H9 (cell line): ENCODE results near the gene PAOX. TPM values are rescaled to one million over a fixed set of nuclear protein-coding genes. Genes with fewer than 3 reads are reported as not detected.

Experiments used
- DNase-seq: peaks from one replicate; pipeline ENCODE4 v3.0.0-alpha.2; 2017
- H2AFZ ChIP-seq: one replicate; pipeline ENCODE4 v1.6.1; 2013; ENCODE audit warnings: mild to moderate bottlenecking, low read length, control low read depth, moderate library complexity
- H2AK5ac ChIP-seq: 2 replicates; pipeline ENCODE4 v1.6.1; 2013; ENCODE audit warnings: low read length, control low read depth, mixed read lengths; ENCODE audit not compliant: insufficient read length
- H2BK120ac ChIP-seq: one replicate; pipeline ENCODE4 v1.6.1; 2013; ENCODE audit warnings: low read depth, mild to moderate bottlenecking, low read length, control low read depth, inconsistent platforms; ENCODE audit not compliant: poor library complexity, severe bottlenecking
- H2BK12ac ChIP-seq: 2 replicates; pipeline ENCODE4 v1.6.1; 2013; ENCODE audit warnings: low read length, control low read depth, mixed read lengths, low read depth; ENCODE audit not compliant: insufficient read length
- H2BK15ac ChIP-seq: 2 replicates; pipeline ENCODE4 v1.6.1; 2013; ENCODE audit warnings: low read depth, low read length, control low read depth
- H2BK20ac ChIP-seq: one replicate; pipeline ENCODE4 v1.6.1; 2013; ENCODE audit warnings: low read depth, mild to moderate bottlenecking, low read length, control low read depth, inconsistent platforms; ENCODE audit not compliant: poor library complexity, severe bottlenecking
- H2BK5ac ChIP-seq: 2 replicates; pipeline ENCODE4 v1.6.1; 2013; ENCODE audit warnings: low read length, control low read depth, mixed read lengths; ENCODE audit not compliant: insufficient read length
- H3K14ac ChIP-seq: 2 replicates; pipeline ENCODE4 v1.6.1; 2013; ENCODE audit warnings: low read length, control low read depth; ENCODE audit not compliant: insufficient read depth
- H3K18ac ChIP-seq: 2 replicates; pipeline ENCODE4 v1.6.1; 2013; ENCODE audit warnings: low read depth, mild to moderate bottlenecking, mixed read lengths, low read length, control low read depth; ENCODE audit not compliant: insufficient read length
- H3K23ac ChIP-seq: 2 replicates; pipeline ENCODE4 v1.6.1; 2013; ENCODE audit warnings: low read length, control low read depth, mixed read lengths, low read depth; ENCODE audit not compliant: insufficient read length
- H3K23me2 ChIP-seq: 2 replicates; pipeline ENCODE4 v1.6.1; 2013; ENCODE audit warnings: low read depth, mild to moderate bottlenecking, mixed read lengths, low read length, control low read depth; ENCODE audit not compliant: insufficient read length, poor library complexity, severe bottlenecking
- H3K27ac ChIP-seq: 2 replicates; pipeline ENCODE4 v1.5.1; 2013; ENCODE audit warnings: low read length, control low read depth, mixed read lengths, low read depth; ENCODE audit not compliant: insufficient read length
- H3K27me3 ChIP-seq: 2 replicates; pipeline ENCODE4 v1.6.1; 2013; ENCODE audit warnings: low read length, control low read depth, inconsistent platforms; ENCODE audit not compliant: insufficient read depth
- H3K4ac ChIP-seq: 2 replicates; pipeline ENCODE4 v1.6.1; 2013; ENCODE audit warnings: low read depth, mild to moderate bottlenecking, control low read depth, inconsistent platforms, low read length, moderate library complexity
- H3K4me1 ChIP-seq: 2 replicates; pipeline ENCODE4 v1.6.1; 2013; ENCODE audit warnings: low read length, control low read depth, inconsistent platforms; ENCODE audit not compliant: insufficient read depth
- H3K4me2 ChIP-seq: 2 replicates; pipeline ENCODE4 v1.6.1; 2013; ENCODE audit warnings: low read length, control low read depth, mixed read lengths; ENCODE audit not compliant: insufficient read length, insufficient read depth
- H3K56ac ChIP-seq: 2 replicates; pipeline ENCODE4 v1.6.1; 2013; ENCODE audit warnings: low read depth, mild to moderate bottlenecking, mixed read lengths, low read length, control low read depth; ENCODE audit not compliant: insufficient read length
- H3K79me1 ChIP-seq: 2 replicates; pipeline ENCODE4 v1.6.1; 2013; ENCODE audit warnings: low read depth, mild to moderate bottlenecking, moderate library complexity, low read length, control low read depth, inconsistent platforms; ENCODE audit not compliant: insufficient read depth, poor library complexity, severe bottlenecking
- H3K79me2 ChIP-seq: 2 replicates; pipeline ENCODE4 v1.6.1; 2013; ENCODE audit warnings: low read length, control low read depth, inconsistent platforms; ENCODE audit not compliant: insufficient read depth
- H3K9ac ChIP-seq: 2 replicates; pipeline ENCODE4 v1.6.1; 2013; ENCODE audit warnings: low read length, control low read depth, mixed read lengths; ENCODE audit not compliant: insufficient read length; ENCODE audit errors: extremely low read depth
- H3K9me3 ChIP-seq: one replicate; pipeline ENCODE4 v1.6.1; 2013; ENCODE audit warnings: low read depth, low read length, inconsistent platforms; ENCODE audit not compliant: control insufficient read depth
- H3T11ph ChIP-seq: one replicate; pipeline ENCODE4 v1.6.1; 2013; ENCODE audit warnings: mild to moderate bottlenecking, low read length, control low read depth, inconsistent platforms
- H4K20me1 ChIP-seq: one replicate; pipeline ENCODE4 v1.6.1; 2013; ENCODE audit not compliant: control insufficient read depth, insufficient read length, insufficient read depth
- H4K5ac ChIP-seq: 2 replicates; pipeline ENCODE4 v1.6.1; 2013; ENCODE audit warnings: low read depth, mild to moderate bottlenecking, mixed read lengths, low read length, control low read depth; ENCODE audit not compliant: insufficient read length
- H4K8ac ChIP-seq: replicated peaks from 2 replicates; pipeline ENCODE4 v1.6.1; 2013; ENCODE audit warnings: low read length, control low read depth, mixed read lengths, low read depth; ENCODE audit not compliant: insufficient read length
- H4K91ac ChIP-seq: 2 replicates; pipeline ENCODE4 v1.6.1; 2013; ENCODE audit warnings: low read depth, mild to moderate bottlenecking, moderate library complexity, mixed read lengths, low read length, control low read depth; ENCODE audit not compliant: insufficient read length
- H3K27ac Mint-ChIP-seq, 3 experiments: 2 replicates in 2 of 3; 3 replicates in 1 of 3; pipeline ENCODE4 v1.8.0; 2020 to 2021; ENCODE audit warnings: mixed read lengths in 3 of 3, mild to moderate bottlenecking in 1 of 3, moderate library complexity in 1 of 3
- H3K27me3 Mint-ChIP-seq: 2 replicates; pipeline ENCODE4 v1.8.0; 2021; ENCODE audit warnings: low read depth, mild to moderate bottlenecking, moderate library complexity, mixed read lengths
- H3K36me3 Mint-ChIP-seq, 3 experiments: 2 replicates in 2 of 3; 3 replicates in 1 of 3; pipeline ENCODE4 v1.8.0; 2020 to 2021; ENCODE audit warnings: low read depth in 3 of 3, mixed read lengths in 3 of 3; ENCODE audit not compliant: insufficient read depth in 1 of 3
- H3K4me1 Mint-ChIP-seq, 2 experiments: 2 replicates each; pipeline ENCODE4 v1.8.0; 2020; ENCODE audit warnings: mixed read lengths in 2 of 2
- H3K4me3 Mint-ChIP-seq, 2 experiments: 2 replicates in 1 of 2; 3 replicates in 1 of 2; pipeline ENCODE4 v1.8.0; 2020 to 2021; ENCODE audit warnings: mild to moderate bottlenecking in 2 of 2, mixed read lengths in 2 of 2, moderate library complexity in 1 of 2
- H3K9me3 Mint-ChIP-seq, 2 experiments: 2 replicates in 1 of 2; 3 replicates in 1 of 2; pipeline ENCODE4 v1.8.0; 2020; ENCODE audit warnings: mild to moderate bottlenecking in 2 of 2, mixed read lengths in 2 of 2, moderate library complexity in 1 of 2
- whole genome bisulfite sequencing: extraction: QIAGEN DNeasy Blood & Tissue Kit; methylation state at CpG from one replicate; pipeline ENCODE4 v1.1.7; 2013; ENCODE audit warnings: missing lambda C conversion rate, low lambda C conversion rate, mixed read lengths; ENCODE audit not compliant: insufficient read length; ENCODE audit errors: extremely low coverage; 5-methylcytosine and 5-hydroxymethylcytosine counted together
- total RNA-seq: library from RNA; stranded (reverse); gene quantifications from 2 replicates; pipeline ENCODE4 v1.2.1, GENCODE V29; 2021
- TF ChIP-seq, protein P1 (sequence below): fragments of 200-600 bp; sonication (generic); conservative IDR thresholded peaks from 3 replicates; pipeline ENCODE4 v1.8.0; 2021; ENCODE audit warnings: antibody characterized with exemption, mild to moderate bottlenecking

PAOX gene
- total RNA-seq, 1 experiment from 2014 or later: 5.6 TPM

DNA sequence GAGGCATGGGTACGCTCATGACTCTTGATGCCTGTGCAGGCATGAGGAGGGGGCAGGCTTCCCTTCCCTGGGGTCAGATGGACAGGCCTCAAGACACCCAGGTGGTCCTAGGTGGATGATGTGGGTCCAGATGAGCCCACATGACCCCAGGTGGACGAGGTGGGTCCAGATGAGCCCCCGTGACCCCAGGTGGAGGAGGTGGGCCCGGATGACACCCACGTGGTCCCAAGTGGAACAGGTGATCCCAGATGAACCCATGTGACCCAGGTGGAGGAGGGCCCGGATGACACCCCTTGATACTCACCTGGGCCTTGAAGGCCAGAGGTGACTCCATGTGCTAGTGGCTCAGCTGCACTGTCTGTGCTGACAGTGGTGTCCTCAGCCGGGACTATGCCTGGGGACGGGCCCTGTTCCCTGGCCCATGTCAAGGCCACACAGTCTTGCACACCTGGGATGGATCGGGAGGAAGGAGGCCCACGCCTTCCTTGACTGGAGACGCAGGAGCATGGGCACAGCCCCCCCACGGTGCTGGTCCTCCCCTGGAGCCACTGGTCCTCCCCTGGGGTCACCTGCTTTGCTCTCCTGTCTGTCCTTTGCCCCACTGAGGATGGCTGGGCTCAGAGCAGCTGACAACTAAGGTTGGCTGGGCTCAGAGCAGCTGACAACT is 28.6 kb upstream of the PAOX start:
- Histone ChIP-seq H4K91ac (no peak overlapping the region), H2BK120ac (no peak overlapping the region), H3K9ac (no peak overlapping the region), H2AFZ (no peak overlapping the region), H2BK20ac (no peak overlapping the region), H3K9me3 (no peaks in the 10 kb centered on the region), H3K79me2 (no peaks in the 10 kb centered on the region), H3K4me2 (no peak overlapping the region), H3K27ac (no peak overlapping the region), H3T11ph (no peak overlapping the region), H3K4me1 (no peaks in the 10 kb centered on the region), H2AK5ac (no peak overlapping the region), H3K56ac (no peak overlapping the region), H3K23ac (no peak overlapping the region), H2BK15ac (no peak overlapping the region), H3K27me3 (no peaks in the 10 kb centered on the region; the same call in 1 of the 2 replicates), H2BK5ac (no peak overlapping the region), H3K79me1 (no peaks in the 10 kb centered on the region), H3K23me2 (no peaks in the 10 kb centered on the region), H4K20me1 (no peaks in the 10 kb centered on the region), H4K8ac (no peak overlapping the region), H3K14ac (no peak overlapping the region; the same call in 1 of the 2 replicates), H3K18ac (no peak overlapping the region), H4K5ac (no peak overlapping the region), H3K4ac (no peak overlapping the region), H2BK12ac (no peak overlapping the region)
- Mint-ChIP-seq H3K27me3 (peaks cover 7% of the 10 kb centered on the region), H3K36me3 (peaks cover 0 to under 1% (median 0%) of the 10 kb centered on the region in 3 experiments; a peak in 1 of 7 replicates), H3K27ac (no peak overlapping the region), H3K9me3 (no peaks in the 10 kb centered on the region), H3K4me1 (peaks cover 4 to 26% of the 10 kb centered on the region in 2 experiments; a peak in 3 of 4 replicates), H3K4me3 (peak overlapping the region in 1 of 2 experiments; percentile 44; a peak in 1 of 5 replicates)
- no peak for DNase-seq
- WGBS: no CpG with 5 or more reads among the region's 12 CpGs
- TF ChIP-seq, protein P1, sequence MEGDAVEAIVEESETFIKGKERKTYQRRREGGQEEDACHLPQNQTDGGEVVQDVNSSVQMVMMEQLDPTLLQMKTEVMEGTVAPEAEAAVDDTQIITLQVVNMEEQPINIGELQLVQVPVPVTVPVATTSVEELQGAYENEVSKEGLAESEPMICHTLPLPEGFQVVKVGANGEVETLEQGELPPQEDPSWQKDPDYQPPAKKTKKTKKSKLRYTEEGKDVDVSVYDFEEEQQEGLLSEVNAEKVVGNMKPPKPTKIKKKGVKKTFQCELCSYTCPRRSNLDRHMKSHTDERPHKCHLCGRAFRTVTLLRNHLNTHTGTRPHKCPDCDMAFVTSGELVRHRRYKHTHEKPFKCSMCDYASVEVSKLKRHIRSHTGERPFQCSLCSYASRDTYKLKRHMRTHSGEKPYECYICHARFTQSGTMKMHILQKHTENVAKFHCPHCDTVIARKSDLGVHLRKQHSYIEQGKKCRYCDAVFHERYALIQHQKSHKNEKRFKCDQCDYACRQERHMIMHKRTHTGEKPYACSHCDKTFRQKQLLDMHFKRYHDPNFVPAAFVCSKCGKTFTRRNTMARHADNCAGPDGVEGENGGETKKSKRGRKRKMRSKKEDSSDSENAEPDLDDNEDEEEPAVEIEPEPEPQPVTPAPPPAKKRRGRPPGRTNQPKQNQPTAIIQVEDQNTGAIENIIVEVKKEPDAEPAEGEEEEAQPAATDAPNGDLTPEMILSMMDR: no peak
